ENCODE results near the gene TMEM174.

DNA sequence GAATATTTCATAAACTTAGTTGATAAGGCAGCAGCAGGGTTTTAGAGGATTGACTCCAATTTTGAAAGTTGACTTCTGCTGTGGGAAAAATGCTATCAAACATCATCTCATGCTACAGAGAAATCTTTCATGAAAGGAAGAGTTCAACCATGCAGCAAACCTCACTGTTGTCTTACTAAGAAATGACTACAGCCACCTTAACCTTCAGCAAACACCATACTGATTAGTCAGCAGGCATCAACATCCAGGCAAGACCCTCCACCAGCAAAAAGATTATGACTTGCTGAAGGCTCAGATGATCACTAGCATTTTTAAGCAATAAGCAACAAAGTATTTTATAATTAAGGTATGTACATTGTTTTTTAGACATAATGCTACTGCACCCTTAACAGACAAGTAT, 7.6 kb downstream of the TMEM174 start:
- TF ChIP-seq, protein P1, sequence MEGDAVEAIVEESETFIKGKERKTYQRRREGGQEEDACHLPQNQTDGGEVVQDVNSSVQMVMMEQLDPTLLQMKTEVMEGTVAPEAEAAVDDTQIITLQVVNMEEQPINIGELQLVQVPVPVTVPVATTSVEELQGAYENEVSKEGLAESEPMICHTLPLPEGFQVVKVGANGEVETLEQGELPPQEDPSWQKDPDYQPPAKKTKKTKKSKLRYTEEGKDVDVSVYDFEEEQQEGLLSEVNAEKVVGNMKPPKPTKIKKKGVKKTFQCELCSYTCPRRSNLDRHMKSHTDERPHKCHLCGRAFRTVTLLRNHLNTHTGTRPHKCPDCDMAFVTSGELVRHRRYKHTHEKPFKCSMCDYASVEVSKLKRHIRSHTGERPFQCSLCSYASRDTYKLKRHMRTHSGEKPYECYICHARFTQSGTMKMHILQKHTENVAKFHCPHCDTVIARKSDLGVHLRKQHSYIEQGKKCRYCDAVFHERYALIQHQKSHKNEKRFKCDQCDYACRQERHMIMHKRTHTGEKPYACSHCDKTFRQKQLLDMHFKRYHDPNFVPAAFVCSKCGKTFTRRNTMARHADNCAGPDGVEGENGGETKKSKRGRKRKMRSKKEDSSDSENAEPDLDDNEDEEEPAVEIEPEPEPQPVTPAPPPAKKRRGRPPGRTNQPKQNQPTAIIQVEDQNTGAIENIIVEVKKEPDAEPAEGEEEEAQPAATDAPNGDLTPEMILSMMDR (IDR thresholded peaks at IDR 0.05), result no peak
- TF ChIP-seq POLR2A (IDR thresholded peaks at IDR 0.05), result no peak
